HTR-8/SVneo (cell line): Measurements from ENCODE around the gene MASP2.
A peak's percentile ranks its signal among the peaks of the same experiment; 100 is the strongest.
"Not testable (repeated sequence)": the region's sequence is repeated elsewhere in the genome, so short reads cannot be mapped to it uniquely, and the experiment has no call there.

Source experiments
- DNase-seq: peaks from one replicate; pipeline ENCODE4 v3.0.0; 2011; ENCODE audit warnings: low spot score, mixed read lengths; ENCODE audit not compliant: insufficient read length
- FAIRE-seq: peaks from 2 replicates; lab custom pipeline; 2011; peaks lifted over from hg19 to GRCh38; lab: Jason Lieb, UNC

Gene MASP2

DNA sequence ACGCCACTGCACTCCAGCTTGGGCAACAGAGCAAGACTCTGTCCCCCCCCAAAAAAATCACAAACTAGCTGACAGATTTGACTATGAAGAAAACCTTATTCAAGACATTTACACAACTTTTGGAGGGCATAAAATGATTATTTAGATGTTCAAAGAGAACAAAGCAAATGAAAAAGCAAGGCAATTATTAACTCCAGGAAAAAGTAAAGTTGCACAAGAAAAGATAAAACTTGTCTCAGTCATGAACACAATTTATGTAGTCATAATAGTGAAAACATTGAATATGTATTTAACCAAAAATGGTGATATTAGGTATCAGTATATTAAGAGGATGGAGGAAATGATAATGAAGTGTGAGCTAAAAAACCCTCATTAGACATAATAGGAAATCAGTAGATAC lies 46.5 kb downstream of the MASP2 start:
- DNase-seq (no peak), FAIRE-seq (no peak)

DNA sequence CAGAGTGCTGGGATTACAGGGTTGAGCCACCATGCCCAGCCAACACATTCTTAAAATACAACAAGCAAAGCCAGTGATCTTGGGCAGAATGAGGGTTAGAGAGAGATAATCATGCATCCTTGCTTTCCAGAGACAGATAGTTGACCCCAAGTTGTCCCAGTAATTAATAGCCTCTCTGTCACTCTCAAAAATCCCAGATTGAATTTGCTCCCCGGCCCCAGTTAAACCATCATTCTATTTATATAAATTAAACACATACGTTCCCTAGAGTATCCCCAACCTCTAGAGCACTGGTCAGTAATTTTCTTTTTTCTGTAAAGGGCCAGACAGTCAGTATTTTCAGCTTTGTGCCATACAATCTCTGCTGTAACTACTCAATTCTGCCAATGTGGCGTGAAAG lies 50.9 kb downstream of the MASP2 start:
- FAIRE-seq (no peak), DNase-seq (no peak)

DNA sequence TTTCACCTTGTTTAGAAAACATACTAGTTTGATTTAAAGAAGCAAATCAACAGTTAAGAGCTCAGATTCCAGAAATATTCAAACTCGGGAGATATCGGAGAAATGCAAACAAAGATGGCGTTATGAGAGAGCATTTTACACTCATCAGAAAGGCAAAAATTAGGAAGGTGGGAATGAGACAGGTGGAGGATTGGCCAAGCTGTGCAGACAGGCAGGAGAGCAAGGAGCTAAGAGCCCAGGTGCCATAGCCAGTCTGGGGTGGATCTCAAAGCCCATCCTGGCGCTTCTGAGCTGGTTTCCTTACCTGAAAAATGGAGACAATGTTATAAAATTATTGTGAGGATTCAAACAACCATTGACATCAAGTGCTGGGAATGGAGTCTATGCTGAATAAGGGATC lies 54.2 kb downstream of the MASP2 start:
- no peak for FAIRE-seq
- no peak for DNase-seq

DNA sequence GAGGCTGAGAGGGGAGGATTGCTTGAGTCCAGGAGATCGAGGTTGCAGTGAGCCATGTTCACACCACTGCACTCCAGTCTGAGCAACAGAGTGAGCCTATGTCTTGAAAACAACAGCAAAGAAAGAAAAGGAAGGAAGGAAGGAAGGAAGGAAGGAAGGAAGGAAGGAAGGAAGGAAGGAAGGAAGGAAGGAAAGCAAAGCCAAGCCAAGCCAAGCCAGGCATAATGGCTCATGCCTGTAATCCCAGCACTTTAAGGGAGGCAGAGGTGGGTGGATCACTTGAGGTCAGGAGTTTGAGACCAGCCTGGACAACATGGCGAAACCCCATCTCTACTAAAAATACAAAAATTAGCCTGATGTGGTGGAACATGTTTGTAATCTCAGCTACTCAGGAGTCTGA lies 55.0 kb downstream of the MASP2 start:
- DNase-seq, FAIRE-seq: not testable (repeated sequence)

DNA sequence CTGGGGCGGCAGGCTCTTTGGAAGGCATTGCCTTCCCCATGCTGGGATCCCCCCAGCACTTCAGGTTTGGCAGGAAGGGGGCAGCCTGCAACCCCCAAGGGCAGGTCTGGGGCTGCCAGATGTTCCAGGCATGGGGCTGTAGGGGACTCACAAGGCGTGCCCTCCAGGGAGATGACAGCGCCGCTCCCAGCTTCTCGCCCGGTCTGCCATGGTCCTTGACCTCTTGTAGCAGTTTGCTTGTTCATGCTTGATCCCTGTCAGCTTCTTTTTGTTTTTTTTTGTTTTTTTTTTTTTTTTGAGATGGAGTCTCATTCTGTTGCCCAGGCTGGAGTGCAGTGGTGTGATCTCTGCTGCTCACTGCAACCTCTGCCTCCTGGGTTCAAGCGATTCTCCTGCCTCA lies 56.2 kb downstream of the MASP2 start:
- no peak for FAIRE-seq
- DNase-seq = no peak

DNA sequence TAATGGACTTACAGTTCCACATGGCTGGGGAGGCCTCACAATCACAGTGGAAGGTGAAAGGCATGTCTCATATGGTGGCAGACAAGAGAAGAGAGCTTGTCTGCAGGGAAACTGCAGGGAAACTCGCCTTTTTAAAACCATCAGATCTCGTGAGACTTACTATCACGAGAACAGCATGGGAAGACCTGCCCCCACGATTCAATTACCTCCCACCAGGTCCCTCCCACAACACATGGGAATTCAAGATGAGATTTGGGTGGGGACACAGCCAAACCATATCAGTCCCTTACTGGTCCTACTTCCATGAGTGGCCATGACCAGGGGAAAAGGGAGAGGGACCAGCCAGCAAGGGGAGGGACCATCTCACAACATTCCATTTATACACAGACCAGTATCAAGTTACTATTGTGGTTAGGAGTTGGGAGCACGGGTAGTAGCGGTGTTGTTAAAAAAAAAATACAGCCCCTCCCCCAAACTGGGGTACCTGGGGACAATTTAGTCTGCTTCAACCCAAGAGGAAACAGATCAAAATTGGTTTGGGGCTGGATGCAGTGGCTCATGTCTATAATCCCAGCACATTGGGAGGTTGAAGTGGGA lies 57.0 kb downstream of the MASP2 start:
- not testable (repeated sequence) for FAIRE-seq
- DNase-seq = peak; percentile 36

DNA sequence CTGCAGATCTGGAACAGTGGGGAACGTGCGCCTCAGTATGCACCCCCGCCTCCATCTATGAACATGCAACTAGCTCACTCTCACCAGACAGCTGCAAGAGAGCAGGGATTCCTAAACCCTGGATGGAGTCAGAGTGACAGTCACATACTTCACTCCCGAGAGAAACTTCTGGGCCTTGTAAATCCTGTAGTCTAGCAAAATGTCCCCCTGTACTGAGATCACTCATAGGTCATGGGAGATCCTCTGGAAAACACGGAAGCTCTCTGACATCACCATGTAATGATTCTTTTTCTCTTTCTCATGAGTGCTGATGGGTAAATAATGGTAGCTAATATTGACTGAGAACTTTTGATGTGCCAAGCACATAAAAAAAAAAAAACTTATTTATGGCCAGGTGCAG lies 57.9 kb downstream of the MASP2 start:
- no peak for FAIRE-seq
- DNase-seq = no peak

DNA sequence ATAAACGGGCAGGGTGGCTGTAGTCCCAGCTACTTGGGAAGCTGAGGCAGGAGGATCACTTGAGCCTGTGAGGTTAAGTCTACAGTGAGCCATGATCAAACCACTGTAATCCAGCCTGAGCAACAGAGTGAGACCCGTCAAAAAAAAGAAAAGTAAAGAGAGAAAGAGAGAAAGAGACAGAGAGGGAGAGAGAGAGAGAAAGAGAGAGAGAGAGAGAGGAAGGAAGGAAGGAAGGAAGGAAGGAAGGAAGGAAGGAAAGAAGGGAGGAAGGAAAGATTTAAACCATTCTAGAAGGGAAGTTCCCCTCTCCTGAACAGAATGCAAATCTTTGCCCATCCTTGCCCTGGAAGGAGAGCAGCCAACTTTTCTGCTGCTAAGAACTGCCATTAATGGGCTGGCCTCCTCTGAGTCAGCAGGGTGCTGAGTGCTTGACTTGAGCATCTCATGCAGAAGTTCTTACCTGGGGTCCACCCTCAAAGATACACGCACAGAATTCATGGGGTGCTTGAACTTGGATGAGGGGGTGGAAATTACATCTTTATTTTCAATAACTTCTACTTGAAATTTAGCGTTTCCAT lies 59.1 kb downstream of the MASP2 start:
- no peak for FAIRE-seq
- no peak for DNase-seq

DNA sequence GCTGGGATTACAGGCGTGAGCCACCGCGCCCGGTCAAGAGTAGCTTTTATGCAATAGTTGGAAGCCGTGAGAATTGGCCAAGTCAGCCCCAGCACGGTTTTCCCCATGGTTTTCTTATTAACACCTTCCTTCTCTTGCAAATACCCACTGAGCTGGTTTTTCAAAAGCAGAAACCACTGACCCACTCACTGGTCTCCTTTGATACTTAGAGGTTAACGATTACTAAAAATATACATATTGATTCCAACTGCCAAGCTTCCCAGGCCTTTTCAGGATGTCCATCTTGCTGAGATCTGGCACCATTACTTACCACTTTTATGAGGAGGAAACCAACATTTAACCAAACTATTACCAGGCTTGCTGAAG lies 60.5 kb downstream of the MASP2 start:
- DNase-seq = no peak
- FAIRE-seq = no peak

DNA sequence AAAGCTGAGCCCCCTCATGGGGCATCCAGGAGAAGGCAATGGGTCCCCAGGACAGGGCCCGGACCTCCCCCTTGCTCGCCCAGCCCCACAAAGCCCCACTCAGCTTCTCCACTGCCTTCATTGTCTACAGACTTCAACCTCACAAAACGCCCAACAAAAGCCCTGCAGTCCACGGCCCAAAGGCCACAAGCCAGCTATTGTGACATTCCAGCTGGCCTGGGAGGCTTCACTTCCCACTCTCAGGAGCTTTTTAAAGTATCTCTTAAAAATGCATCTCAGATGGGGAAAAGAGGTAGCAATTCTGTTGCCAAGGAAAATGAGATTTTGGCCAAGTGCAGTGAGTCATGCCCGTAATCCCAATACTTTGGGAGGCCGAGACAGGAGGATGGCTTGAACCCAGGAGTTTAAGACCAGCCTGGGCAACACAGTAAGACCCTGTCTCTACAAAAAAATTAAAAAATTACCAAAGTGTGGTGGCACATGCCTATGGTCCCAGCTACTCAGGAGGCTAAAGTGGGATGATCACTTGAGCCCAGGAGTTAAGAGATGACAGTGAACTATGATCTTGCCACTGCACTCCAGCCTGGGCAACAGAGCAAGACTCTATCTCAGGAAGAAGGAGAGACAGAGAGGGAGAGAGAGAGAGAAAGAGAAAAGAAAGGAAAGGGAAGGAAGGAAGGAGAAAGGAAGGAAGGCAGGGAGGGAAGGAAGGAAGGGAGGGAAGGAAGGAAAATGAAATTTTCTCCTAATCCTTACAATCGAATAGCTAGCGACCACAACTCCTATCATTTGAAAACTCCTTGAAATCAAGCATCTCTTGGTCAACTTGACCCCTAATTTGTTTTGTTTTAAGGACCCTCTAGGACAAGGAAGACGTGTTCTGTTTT lies 66.0 kb downstream of the MASP2 start:
- FAIRE-seq (no peak), DNase-seq (no peak)

DNA sequence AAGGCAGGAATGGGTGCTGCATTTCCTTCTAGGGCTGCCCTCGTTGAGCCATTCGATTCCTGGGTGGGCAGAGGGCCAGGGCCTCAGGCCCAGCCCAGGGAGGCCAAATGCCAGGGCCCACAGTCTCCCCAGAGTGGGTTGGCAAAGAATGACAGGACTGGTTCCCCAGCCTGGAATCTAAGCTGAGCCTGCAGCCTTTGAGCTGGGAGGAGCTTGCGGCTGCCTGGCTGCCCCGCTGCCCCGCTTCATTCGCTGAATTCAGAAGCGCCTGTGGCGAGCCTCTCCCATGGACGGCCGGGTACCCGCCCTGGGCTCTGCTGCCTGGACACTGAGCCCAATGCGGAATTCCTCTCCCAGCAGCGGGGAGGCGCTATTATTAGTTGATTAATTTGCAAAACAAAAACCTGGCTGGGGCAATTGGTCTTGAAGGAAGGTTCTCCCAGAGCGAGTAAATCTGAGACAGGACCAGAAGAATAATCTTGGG lies 66.9 kb downstream of the MASP2 start:
- DNase-seq = no peak
- FAIRE-seq = no peak

DNA sequence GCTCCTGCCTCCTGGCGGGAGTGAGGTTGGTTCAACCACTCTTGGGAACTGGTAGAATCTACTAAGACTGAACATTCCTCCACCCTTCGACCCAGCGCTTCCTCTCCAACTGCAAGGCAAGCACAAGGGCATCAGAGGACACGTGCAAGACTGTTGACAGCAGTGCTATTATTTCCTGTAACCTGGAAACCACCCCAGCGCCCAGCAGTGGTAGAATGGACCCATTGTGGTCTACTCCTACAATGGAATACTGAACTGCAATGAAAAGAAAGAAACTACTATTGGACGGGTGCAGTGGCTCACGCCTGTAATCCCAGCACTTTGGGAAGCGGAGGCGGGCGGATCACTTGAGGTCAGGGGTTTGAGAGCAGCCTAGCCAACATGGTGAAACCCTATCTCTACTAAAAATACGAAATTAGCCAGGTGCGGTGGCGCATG lies 67.5 kb downstream of the MASP2 start:
- FAIRE-seq (no peak), DNase-seq (no peak)

DNA sequence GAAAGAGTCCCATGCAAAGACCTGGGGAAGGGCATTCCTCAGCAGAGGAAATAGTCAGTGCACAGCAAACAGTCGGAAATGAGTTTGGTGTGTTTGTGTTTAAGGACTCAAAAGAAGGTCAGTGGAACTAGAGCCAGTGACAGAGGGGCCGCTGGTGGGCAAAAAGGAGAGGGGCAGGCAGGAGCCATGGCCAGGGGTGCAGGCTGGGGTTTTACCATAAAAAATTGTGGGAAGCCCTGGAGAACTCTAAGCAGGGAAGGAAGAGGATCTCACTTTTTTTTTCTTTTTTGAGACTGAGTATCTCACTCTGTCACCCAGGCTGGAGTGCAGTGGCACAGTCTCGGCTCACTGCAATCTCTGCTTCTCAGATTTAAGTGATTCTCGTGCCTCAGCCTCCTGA lies 68.3 kb downstream of the MASP2 start:
- DNase-seq (no peak), FAIRE-seq (no peak)
